Heart left ventricle (tissue), 16 donors: ENCODE measurements around the gene HMGB1. TPM values are rescaled to one million over a fixed set of nuclear protein-coding genes. Genes with fewer than 3 reads are reported as not detected.

Experiments
- ATAC-seq, 4 donors: fragments of 200-7000 bp; cut with Tn5 transposase; one replicate each; pipeline ENCODE4 v1.9.1; 2020 to 2022; ENCODE audit warnings: moderate library complexity in 4 of 4, mild to moderate bottlenecking in 3 of 4, moderate number of reproducible peaks in 1 of 4
- DNase-seq, 5 donors: peaks; one replicate each; pipeline ENCODE4 v3.0.0-alpha.2; 2020
- H3K27ac ChIP-seq, 12 donors: fragments of 200-600 bp; sonication (generic) in 4 of 12; one replicate each; pipeline versions ENCODE4 v1.5.0 to v1.8.0; 2016 to 2022; ENCODE audit warnings: mild to moderate bottlenecking in 2 of 12
- H3K27me3 ChIP-seq, 9 donors: fragments of 200-600 bp; sonication (generic) in 2 of 9; one replicate each; pipeline versions ENCODE4 v1.5.1 to v1.8.0; 2016 to 2022; ENCODE audit warnings: mild to moderate bottlenecking in 3 of 9
- H3K36me3 ChIP-seq, 9 donors: fragments of 200-600 bp; sonication (generic) in 2 of 9; one replicate each; pipeline versions ENCODE4 v1.5.0 to v1.8.0; 2018 to 2022; ENCODE audit warnings: mild to moderate bottlenecking in 2 of 9
- H3K4me1 ChIP-seq, 12 donors: fragments of 200-600 bp; sonication (generic) in 4 of 12; one replicate each; pipeline versions ENCODE4 v1.5.0 to v1.8.0; 2016 to 2022; ENCODE audit warnings: mild to moderate bottlenecking in 3 of 12
- H3K4me3 ChIP-seq, 12 donors: fragments of 200-600 bp; sonication (generic) in 4 of 12; one replicate each; pipeline versions ENCODE4 v1.5.0 to v1.8.0; 2017 to 2022; ENCODE audit warnings: mild to moderate bottlenecking in 9 of 12, moderate library complexity in 4 of 12
- H3K9me3 ChIP-seq, 12 donors: fragments of 200-600 bp; sonication (generic) in 4 of 12; one replicate each; pipeline versions ENCODE4 v1.5.0 to v1.8.0; 2016 to 2022; ENCODE audit warnings: mild to moderate bottlenecking in 1 of 12
- CTCF ChIP-seq, 12 donors: fragments of 200-600 bp; sonication (generic) in 4 of 12; IDR thresholded peaks; one replicate each; pipeline versions ENCODE4 v1.5.0 to v1.8.0; 2018 to 2022; ENCODE audit warnings: antibody characterized with exemption in 12 of 12, mild to moderate bottlenecking in 5 of 12
- POLR2A ChIP-seq, 2 donors: fragments of 450-650 bp; IDR thresholded peaks; one replicate each; pipeline ENCODE4 v1.6.1; 2017; ENCODE audit warnings: antibody characterized with exemption in 2 of 2, mild to moderate bottlenecking in 2 of 2, moderate library complexity in 2 of 2
- WGBS, 4 donors: extraction: QIAGEN DNeasy Blood & Tissue Kit in 2 of 4; methylation state at CpG; one replicate each; pipeline versions ENCODE4 v1.1.5 to v1.1.7; 2013 to 2018; 5-methylcytosine and 5-hydroxymethylcytosine counted together
- intact Hi-C, 10 donors: fragments of 100-400 bp; cut with DNase I; formaldehyde crosslinking; loops; one replicate each; pipeline versions ENCODE4 v1.11.1 to v1.14.2; 2022
- polyA plus RNA-seq, 2 donors: library from polyadenylated mRNA; stranded (reverse); fragments of 200-250 nt; gene quantifications; one replicate each; pipeline ENCODE4 v1.2.3, GENCODE V29; 2013
- total RNA-seq, 9 donors: library from RNA; depleted of rRNA in 2 of 9; stranded (reverse); fragments of >200 nt in 2 of 9; fragmentation: NEBNext Ultra II Directional in 3 of 9; extraction: Animal tissue kit (Norgen Biotek cat#: 25700) in 3 of 9; gene quantifications; one replicate each; pipeline versions ENCODE4 v1.1.0 to v1.2.4, GENCODE V29; 2016 to 2023
- donor health status: ischemic (EF 13 %, LVEDD 7.1; RV severe dilation, severe dysfunction).
- donor health status: healthy with polysubstance abuse.
- donor health status: DM: no; HTN: yes; CAD: no.
- donor health status: DM: no; HTN: no; CAD: no.
- donor health status: ischemic (EF 25% LVEDD 6.9; RV normal size, moderate dysfunction).
- donor health status: ischemic (EF 25% LVEDD 5.7; RV mildly dilated, moderate dysfunction).
- donor health status: healthy.
- donor health status: DM: yes; HTN: yes; CAD: no.
- donor health status: ischemic (EF 35%, LVEDD 5.7; RV mildly dilated, moderate dysfunction).
- donor health status: nonischemic (EF 11% LVEDD 7.7; RV severe dilation, severe dysfunction).
- donor health status: DM: yes; HTN: yes; CAD: no.
- donor health status: PGD.
- donor health status: ischemic (EF 29% LVEDD 5.4; RV normal size, mild dysfunction).
- donor health status: nonischemic (EF 23%, LVEDD 6.1; RV moderate dilation, normal function).

HMGB1 gene
- total and polyA plus RNA-seq, 11 donors: 137 to 361 (median 177) TPM

GRCh38 chr13:30408319-30409101 lies 57.2 kb downstream of the HMGB1 start:
- H3K27me3 ChIP-seq: no peaks in the 10 kb centered on the region
- no peaks in the 10 kb centered on the region for H3K36me3 ChIP-seq
- intact Hi-C loops: loop anchor here in 8 of 10 donors (1.0 to 10.0 kb wide), 15 partner anchors 34 to 394 kb away; partner anchors contain the start of genes USPL1 (in 3 of the 8), HMGB1 (in 1 of the 8) and KATNAL1 (in 1 of the 8)
- peak overlapping the region in 11 of 12 donors; percentile 12 to 60 (median 49) for H3K4me3 ChIP-seq
- DNase-seq: peak; percentile 92 to 97 (median 95)
- H3K4me1 ChIP-seq: peaks cover 0 to 22% (median 8%) of the 10 kb centered on the region in 12 donors
- WGBS, 4 donors: 14 to 31% (median 17%) methylated on average over 27 to 51 of the region's 51 CpGs
- ATAC-seq: peak; percentile 93 to 98 (median 97)
- no peaks in the 10 kb centered on the region for H3K9me3 ChIP-seq
- TF ChIP-seq POLR2A (IDR thresholded peaks at IDR 0.05) (no peak), CTCF (IDR thresholded peaks at IDR 0.05) (peak; percentile 73 to 96 (median 81))
- peak overlapping the region; percentile 55 to 92 (median 80) for H3K27ac ChIP-seq

GRCh38 chr13:30406779-30407416 lies 58.8 kb downstream of the HMGB1 start:
- H3K4me1 ChIP-seq: peaks cover 0 to 22% (median 8%) of the 10 kb centered on the region in 12 donors
- H3K36me3 ChIP-seq: no peaks in the 10 kb centered on the region
- no peak overlapping the region for H3K27ac ChIP-seq
- DNase-seq: no peak
- no peaks in the 10 kb centered on the region for H3K9me3 ChIP-seq
- no peak overlapping the region for H3K4me3 ChIP-seq
- H3K27me3 ChIP-seq: no peaks in the 10 kb centered on the region
- 92 to 95% (median 95%) methylated on average over 8 of the region's 8 CpGs for WGBS, 4 donors
- no peak for ATAC-seq
- intact Hi-C loops: loop anchor here in 8 of 10 donors (5.0 to 10.0 kb wide), 11 partner anchors 35 to 395 kb away; partner anchors contain the start of genes USPL1 (in 2 of the 8), HMGB1 (in 1 of the 8) and KATNAL1 (in 1 of the 8)
- no peak for TF ChIP-seq POLR2A (IDR thresholded peaks at IDR 0.05)
- TF ChIP-seq CTCF (IDR thresholded peaks at IDR 0.05): no peak

Other genes starting within 250 kb of the HMGB1 start
- 10 to 100 TPM; 23.3 to 55.3 (median 52.2) TPM for gene KATNAL1, start 158.4 kb downstream of the HMGB1 start, total RNA-seq
- gene KATNAL1, start 158.4 kb downstream of the HMGB1 start, polyA plus RNA-seq: 10 to 100 TPM in 1 of 2 donors, 1 to 10 TPM in 1; 4.6 to 15.7 TPM
- under 1 TPM in 1 of 9 donors, not detected in 8; 0.32 TPM for gene UBE2L5, start 43.4 kb downstream of the HMGB1 start, total RNA-seq
- not detected for gene UBE2L5, start 43.4 kb downstream of the HMGB1 start, polyA plus RNA-seq
- gene USPL1, start 152.0 kb upstream of the HMGB1 start, total RNA-seq: 10 to 100 TPM in 6 of 9 donors, 1 to 10 TPM in 3; 9.0 to 14.3 (median 10.2) TPM
- gene USPL1, start 152.0 kb upstream of the HMGB1 start, polyA plus RNA-seq: 1 to 10 TPM; 4.5 to 8.0 TPM